ENCODE results near the gene PMM1. TPM values are rescaled to one million over a fixed set of nuclear protein-coding genes. Genes with fewer than 3 reads are reported as not detected.
A peak's percentile ranks its signal among the peaks of the same experiment; 100 is the strongest.
"Not testable (repeated sequence)": the region's sequence is repeated elsewhere in the genome, so short reads cannot be mapped to it uniquely, and the experiment has no call there.

The PMM1 gene
- total RNA-seq, 1 experiment from 2014 or later = 144 TPM

DNA sequence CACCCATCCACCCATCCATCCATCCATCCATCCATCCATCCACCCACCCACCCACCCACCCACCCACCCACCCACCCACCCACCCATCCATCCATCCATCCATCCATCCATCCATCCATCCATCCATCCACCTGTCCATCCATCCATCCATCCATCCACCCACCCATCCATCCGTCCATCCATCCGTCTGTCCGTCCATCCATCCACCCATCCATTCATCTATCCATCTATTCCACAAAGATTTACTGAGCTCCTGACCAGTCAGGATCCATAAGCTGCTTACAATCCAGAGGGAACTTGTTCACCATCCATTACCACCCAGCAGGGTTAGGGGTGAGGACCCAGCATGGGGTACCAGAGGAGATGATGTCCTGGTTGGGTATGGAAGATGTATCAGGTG is 17.3 kb downstream of the PMM1 start:
- DNase-seq (ENCODE audit: low read depth); in situ Hi-C loops (cut with HindIII; ENCODE audit: low pct_unique_long_range_greater_than_20kb, low sequenced_read_pairs): not testable (repeated sequence)

DNA sequence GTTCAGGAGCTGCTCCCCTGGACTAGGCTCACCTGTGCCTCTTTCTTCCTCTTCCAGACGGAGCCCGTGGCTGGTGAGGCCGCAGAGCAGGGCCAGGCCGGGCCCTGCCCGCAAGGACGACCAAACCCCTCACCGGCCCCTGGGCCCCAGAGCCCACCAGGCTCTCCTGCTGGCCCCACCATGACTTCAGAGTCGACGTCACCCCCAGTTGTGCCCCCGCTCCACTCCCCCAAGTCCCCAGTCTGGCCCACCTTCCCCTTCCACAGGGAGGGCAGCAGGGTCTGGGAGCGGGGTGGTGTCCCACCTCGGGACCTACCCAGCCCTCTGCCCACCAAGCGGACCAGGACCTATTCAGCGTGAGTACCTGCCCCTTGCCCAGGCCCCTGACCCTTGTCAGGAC is 17.9 kb downstream of the PMM1 start:
- in situ Hi-C loops (cut with HindIII; ENCODE audit: low pct_unique_long_range_greater_than_20kb, low sequenced_read_pairs) = no loop called here
- DNase-seq (ENCODE audit: low read depth) = no peak

DNA sequence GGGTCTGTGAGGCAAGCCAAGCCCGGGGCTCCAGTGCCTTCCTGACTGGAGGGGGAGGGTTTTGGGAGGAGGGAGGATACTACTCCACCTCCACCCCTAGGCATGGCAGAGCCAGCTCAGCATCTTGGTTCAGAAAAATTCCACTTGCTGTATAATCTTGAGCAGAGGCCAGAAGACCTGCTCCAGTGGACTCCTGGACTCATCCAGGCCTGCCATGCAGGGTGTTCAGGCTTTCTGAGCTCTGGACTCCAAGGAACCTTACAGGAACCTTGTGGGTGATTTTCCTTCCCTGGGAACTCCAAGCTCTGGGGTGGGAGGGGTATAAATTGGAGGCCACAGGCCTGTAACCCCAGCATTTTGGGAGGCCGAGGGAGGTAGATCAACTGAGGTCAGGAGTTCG is 19.4 kb downstream of the PMM1 start:
- in situ Hi-C loops (cut with HindIII; ENCODE audit: low pct_unique_long_range_greater_than_20kb, low sequenced_read_pairs) = no loop called here
- DNase-seq (ENCODE audit: low read depth) = no peak

DNA sequence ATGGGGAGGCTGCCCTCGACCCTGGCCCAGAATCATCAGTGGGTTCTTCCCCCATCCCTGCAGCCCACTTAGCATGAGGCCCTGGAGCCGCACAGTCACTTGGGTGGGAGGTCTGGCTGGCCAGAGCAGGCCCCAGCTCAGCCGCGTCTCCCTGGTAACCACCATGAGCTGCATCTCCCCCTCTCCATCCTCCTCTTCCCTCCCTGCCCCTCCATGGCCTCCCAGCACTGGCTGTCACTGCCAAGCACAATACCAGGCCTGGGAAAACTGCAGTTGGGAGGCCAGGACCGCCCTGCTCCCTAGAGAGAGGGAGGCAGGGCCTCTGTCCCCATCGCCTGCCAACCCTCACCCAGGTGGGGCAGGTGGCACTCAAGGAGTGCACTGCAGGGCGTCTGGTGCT is 20.8 kb downstream of the PMM1 start:
- DNase-seq (ENCODE audit: low read depth) = no peak
- in situ Hi-C loops (cut with HindIII; ENCODE audit: low pct_unique_long_range_greater_than_20kb, low sequenced_read_pairs) = no loop called here

DNA sequence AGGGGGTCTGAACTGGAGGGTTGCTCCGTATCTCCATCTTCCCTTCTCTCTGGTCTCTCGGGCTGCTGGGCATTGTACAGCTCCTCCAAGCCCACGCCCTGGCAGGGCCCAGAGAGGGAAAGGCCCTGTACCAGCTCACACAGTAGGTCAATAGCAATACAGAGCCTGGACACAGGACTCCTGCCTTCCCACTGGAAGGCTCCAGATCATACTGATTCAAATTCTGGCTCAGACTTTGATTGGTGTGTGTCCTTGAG is 22.2 kb downstream of the PMM1 start:
- in situ Hi-C loops (cut with HindIII; ENCODE audit: low pct_unique_long_range_greater_than_20kb, low sequenced_read_pairs) = no loop called here
- DNase-seq (ENCODE audit: low read depth) = no peak

DNA sequence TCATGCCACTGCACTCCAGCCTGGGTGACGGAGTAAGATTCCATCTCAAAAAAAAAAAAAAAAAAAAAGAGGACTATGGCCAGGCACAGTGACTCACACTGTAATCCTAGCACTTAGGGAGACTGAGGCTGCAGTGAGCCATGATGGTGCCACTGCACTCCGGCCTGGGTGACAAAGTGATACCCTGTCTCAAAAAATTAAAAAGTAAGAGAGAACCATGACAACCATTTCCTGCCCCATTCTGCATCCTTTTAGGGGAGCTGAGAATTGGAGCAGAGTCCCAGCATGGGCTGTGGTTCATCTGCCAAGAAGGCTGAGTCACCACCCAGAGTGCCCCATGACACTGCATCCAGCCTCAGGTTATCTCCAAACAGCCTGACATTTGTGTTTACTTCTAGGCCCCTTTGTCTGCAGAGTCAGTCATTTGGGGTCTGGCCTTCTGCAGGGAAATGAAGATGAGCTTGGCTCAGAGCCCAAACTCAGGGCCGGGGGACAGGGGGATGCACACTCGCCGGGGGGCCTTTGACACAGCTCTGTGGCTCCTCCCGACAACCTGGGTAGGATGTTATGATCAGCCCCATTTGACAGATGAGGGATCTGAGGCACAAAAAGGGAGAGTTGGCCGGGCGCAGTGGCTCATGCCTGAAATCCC is 24.1 kb downstream of the PMM1 start:
- peak; percentile 83 for DNase-seq (ENCODE audit: low read depth)
- in situ Hi-C loops (cut with HindIII; ENCODE audit: low pct_unique_long_range_greater_than_20kb, low sequenced_read_pairs) = no loop called here

DNA sequence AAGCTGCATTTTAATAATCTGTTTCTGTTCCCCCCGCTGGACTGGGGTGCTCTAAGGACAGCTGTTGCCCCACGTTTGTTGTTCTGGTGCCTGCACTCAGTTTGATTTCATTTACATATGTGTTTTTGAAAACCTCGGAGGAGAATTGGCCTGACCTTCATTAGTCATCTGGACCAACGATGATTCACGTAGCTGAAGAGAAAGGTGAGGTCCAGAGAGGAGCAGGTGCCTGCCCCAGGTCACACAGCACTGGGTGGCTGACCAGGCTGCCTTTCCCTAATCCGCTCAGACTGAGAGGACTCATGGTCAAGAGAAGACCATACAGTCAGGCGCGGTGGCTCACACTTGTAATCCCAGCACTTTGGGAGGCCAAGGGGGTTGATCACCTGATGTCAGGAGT is 25.1 kb downstream of the PMM1 start:
- no peak for DNase-seq (ENCODE audit: low read depth)
- in situ Hi-C loops (cut with HindIII; ENCODE audit: low pct_unique_long_range_greater_than_20kb, low sequenced_read_pairs) = no loop called here

DNA sequence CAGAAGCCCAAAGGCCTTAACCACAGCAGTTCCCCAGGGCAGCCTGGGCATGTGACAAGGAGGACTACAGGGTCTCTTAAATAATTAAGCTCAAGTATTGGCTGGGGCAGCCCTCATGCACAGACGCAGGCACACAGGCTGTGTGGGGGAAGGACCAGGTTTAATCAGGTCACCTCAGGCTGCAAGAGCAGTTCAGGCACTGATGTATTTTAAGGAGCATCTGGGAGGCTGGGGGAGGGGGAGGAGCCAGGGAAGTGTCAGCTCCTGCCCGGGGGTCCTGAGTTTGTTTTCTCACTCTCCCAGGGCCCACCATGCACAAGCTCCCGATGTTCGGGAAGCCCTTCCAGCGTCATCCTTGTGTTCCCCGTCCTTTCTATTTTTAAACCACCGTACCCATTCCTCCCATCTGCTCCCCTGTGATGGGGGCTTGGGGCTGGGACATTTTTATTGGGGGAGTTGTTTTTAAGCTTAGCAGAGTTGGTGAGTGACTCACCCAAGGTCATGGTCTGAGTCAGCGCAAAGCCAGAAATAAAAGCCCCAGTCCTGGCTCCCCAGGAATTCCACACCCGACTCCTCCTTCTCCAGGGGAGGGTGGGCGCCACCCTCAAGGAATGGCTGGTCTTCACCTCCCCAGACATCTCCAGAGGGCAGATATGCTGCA is 26.5 kb downstream of the PMM1 start:
- peak; percentile 69 for DNase-seq (ENCODE audit: low read depth)
- in situ Hi-C loops (cut with HindIII; ENCODE audit: low pct_unique_long_range_greater_than_20kb, low sequenced_read_pairs) = no loop called here

DNA sequence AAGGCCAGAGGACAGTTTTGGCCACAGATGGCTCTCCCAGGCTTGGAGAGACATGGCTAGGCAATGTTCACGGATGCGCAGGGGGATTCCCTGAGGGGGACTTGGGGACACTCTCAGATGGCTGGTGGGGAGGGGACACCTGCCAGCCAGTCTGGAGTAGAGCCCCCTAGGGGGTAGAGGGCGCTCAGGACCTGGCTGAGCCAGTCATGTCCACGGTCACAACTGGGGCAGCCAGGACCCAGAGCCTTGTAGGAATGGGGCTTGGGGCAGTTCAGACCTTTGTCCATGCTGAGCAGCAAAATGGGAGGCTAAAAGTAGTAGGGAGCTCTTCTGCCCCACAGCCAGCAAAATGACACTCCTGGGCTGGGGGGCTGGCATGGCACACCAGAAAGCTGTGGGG is 27.2 kb downstream of the PMM1 start:
- in situ Hi-C loops (cut with HindIII; ENCODE audit: low pct_unique_long_range_greater_than_20kb, low sequenced_read_pairs) = no loop called here
- DNase-seq (ENCODE audit: low read depth) = no peak

DNA sequence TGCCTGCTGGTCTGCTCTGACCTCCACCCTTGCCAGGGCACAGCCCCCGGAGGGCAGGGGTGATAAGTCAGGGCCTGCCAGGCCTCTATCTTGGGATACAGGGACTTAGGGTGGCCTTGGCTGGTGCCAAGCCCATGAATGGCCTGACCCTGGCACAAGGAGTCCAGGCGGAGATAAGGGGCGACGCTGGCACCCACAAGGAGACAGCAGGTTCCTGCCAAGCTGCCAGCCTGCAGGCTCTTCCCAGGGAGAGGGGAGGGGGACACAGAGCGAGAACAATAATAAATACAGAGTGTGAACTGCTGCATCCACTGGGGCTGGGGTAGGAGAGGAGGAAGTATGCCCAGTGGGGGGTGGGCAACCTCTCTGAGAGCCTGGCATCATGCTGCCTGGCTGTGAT is 27.9 kb downstream of the PMM1 start:
- DNase-seq (ENCODE audit: low read depth) = no peak
- in situ Hi-C loops (cut with HindIII; ENCODE audit: low pct_unique_long_range_greater_than_20kb, low sequenced_read_pairs) = no loop called here

DNA sequence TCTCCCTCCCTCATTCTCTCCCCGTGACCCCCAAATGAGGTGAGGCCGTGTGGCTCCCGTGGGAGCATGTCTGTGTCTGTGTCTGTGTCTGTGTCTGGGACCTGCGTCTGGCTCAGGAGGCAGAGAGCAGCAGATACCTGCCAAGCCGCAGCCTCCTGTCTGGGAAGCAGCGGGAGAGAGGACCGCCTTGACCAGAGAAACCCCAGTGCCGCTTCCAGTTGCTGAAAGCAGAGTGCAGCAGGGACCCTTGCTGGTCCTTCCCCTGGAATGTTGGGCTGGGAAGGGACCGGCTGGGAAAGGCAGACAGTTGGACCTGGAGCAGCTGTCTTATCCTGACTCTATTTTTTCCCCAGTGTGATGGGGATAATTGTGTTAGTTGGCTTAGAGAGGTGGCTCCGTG is 28.3 kb downstream of the PMM1 start:
- in situ Hi-C loops (cut with HindIII; ENCODE audit: low pct_unique_long_range_greater_than_20kb, low sequenced_read_pairs) = no loop called here
- no peak for DNase-seq (ENCODE audit: low read depth)

DNA sequence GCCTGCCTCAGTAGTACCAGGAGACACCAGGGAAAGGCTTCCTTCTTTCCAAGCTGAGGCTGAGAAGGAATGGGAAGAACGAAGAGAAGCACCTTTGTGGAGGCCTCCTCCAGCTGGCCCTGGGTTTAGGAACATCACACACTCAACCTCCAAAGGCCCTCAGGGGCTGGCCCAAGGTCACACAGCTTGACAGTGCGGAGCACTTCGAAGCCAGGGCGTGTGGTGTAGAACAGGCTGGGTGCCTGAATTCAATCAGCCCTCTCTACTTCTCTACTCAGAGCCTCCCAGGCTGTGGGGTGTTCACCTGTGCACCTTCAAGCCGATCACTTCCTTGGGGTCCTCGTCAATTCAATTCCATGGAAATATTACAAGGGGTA is 29.6 kb downstream of the PMM1 start:
- in situ Hi-C loops (cut with HindIII; ENCODE audit: low pct_unique_long_range_greater_than_20kb, low sequenced_read_pairs) = no loop called here
- no peak for DNase-seq (ENCODE audit: low read depth)

DNA sequence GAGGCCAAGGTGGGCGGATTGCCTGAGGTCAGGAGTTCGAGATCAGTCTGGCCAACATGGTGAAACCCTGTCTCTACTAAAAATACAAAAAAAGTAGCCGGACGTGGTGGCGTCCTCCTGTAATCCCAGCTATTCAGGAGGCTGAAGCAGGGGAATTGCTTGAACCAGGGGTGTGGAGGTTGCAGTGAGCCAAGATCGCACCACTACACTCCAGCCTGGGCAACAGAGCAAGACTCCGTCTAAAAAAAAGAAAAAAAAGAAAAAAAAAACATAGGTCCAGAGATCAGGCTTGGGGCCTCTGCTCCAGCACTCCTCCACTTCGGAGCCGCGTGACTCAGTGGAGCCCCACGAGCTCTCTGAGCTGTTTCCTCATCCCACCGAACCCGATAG is 31.4 kb downstream of the PMM1 start:
- in situ Hi-C loops (cut with HindIII; ENCODE audit: low pct_unique_long_range_greater_than_20kb, low sequenced_read_pairs); DNase-seq (ENCODE audit: low read depth): not testable (repeated sequence)

DNA sequence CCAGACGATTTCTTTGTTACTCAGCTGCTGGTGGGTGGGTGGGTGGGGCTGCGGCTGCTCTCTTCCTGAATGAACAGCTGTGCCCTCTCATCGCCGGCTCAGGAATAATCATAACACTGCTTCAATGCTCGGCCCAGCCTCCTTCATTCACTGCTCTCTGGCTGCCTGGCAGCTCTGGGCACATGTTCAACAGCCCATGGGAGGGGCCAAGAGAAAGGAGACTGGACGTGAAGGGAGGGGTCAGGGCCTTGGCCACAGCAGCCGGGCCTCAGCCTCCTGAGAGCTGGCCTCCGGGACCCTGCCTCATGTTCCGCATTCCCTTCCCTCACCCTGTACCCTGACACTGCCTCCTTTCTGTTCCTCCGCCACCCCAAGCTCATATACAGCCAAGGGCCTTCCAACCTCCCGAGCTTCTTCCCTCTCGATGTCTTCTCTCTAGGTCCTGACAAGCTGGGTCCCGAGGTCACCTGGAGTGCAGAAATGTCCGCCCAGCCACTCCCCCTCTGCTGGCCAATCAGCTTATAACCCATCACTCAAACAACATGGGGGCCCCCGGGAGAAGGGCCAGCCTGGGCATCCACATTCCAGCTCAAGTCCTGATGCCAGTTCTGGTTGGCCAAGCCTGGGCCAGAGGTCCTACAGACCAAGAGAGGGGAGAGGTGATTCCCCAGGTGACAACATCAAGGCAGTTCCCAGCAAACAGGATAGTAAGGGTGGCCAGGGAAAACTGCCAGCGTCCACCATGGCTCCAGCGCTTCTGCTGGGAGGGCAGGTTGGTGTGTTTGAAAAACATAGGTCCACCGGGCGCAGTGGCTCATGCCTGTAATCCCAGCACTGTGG is 32.0 kb downstream of the PMM1 start:
- peak; percentile 61 for DNase-seq (ENCODE audit: low read depth)

DNA sequence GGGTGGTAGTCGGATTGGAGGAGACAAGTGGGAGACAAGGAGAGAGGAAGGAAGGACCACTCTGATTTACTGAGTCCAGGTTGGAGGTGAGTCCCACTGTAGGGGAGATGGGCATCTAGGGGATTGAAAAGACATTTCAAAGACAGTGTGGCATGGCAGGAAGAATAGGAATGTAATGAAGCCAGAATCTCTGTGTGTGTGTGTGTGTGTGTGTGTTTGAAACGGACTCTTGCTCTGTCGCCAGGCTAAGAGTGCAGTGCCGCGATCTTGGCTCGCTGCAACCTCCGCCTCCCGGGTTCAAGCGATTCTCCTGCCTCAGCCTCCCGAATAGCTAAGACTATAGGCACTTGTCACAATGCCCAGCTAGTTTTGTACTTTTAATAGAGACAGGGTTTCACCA is 33.1 kb downstream of the PMM1 start:
- no peak for DNase-seq (ENCODE audit: low read depth)
- in situ Hi-C loops (cut with HindIII; ENCODE audit: low pct_unique_long_range_greater_than_20kb, low sequenced_read_pairs) = no loop called here

More for the DNA sequence above, 32.0 kb downstream of the PMM1 start:
- in situ Hi-C loops (cut with HindIII; ENCODE audit: low pct_unique_long_range_greater_than_20kb, low sequenced_read_pairs) = no loop called here

DNA sequence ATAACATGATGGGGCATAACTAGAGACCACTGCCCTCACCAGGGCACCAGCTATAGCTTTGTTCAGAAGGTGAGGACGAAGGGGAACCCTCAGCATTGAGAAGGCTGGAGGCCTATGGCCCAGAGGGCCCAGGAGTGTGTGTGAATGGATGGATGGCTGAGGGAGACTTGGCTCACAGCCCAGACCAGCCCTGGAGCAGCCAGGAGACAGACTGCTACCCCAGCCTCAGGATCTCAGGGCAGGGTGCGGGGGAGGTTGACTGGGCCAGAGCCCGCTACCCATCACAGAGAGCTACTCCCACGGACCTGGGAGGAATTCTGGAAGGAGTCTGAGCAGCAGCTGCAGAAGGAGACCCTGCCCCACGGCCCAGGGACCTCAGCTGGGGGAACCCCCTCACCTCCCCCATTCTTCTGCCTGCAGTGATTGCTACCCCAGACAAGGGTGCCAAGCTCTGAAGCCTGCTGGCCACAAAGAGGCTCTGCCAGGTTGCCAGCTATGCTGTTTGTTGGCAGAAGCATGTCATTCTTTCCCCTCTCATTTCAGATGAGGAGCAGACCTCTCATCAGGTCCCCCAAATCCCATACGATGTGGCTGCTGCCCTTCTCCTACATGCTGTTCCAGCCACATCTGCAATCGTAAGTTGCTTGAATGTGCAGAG is 34.2 kb downstream of the PMM1 start:
- in situ Hi-C loops (cut with HindIII; ENCODE audit: low pct_unique_long_range_greater_than_20kb, low sequenced_read_pairs) = no loop called here
- no peak for DNase-seq (ENCODE audit: low read depth)

DNA sequence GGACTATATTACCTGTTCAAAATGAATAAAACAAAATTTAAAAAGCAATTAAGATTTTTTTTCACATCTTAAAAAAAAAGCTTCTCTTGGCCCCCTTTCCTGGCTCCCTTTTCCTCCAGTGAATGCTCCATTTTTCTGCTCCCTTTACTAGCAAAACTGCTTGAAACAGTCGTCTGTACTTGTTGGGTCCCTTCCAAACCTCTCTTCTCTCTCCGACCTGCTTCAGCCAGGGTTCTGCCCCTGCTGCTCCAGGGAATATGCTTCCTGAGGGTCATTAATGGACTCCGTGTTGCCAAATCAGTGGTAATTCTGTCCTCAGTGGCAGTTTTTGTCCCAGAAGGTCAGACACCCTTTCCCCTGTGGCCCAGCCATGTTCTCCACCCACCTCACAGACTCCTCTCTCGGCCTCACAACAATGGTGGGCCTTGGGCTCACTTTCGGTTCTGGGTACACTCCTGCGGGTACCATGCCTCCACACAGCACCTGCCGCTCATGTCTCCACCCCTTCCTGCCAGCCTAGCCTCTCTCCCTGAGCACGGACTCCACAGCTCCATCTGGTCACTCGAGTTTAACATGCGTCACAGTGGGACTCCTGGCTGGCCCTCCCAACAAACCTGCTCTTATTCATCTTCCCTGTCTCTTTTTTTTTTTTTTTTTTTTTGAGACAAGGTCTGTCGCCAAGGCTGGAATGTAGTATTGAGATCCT is 37.6 kb downstream of the PMM1 start:
- in situ Hi-C loops (cut with HindIII; ENCODE audit: low pct_unique_long_range_greater_than_20kb, low sequenced_read_pairs) = no loop called here
- no peak for DNase-seq (ENCODE audit: low read depth)

DNA sequence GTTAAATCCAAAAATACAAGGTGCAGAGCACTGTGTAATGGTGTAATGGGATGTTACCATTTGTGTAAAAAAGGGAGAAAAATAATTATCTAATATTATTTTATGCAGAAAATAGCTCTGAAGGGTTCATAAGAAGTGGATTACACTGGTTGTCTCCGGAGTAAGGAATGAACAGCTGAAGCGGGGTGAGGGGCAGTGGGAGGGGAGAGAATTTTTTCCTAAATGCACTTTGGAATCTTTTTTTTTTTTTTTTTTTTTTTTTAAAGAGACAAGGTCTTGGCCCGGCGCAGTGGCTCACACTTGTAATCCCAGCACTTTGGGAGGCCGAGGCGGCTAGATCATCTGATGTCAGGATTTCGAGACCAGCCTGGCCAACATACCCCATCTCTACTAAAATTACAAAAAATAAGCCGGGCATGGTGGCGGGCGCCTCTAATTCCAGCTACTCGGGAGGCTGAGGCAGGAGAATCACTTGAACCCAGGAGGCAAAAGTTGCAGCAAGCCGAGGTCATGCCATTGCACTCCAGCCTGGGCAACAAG is 38.6 kb downstream of the PMM1 start:
- in situ Hi-C loops (cut with HindIII; ENCODE audit: low pct_unique_long_range_greater_than_20kb, low sequenced_read_pairs) = no loop called here
- no peak for DNase-seq (ENCODE audit: low read depth)

Data from Caki2 (cell line).